Cardiac muscle cell (in vitro differentiated cells and primary cell): ENCODE data around the gene SLIT3. TPM values are rescaled to one million over a fixed set of nuclear protein-coding genes. Genes with fewer than 3 reads are reported as not detected.

Experiments used
- DNase-seq, 2 donors: peaks; one replicate each; pipeline versions ENCODE4 v3.0.0 to v3.0.0-alpha.2; 2010 to 2017; ENCODE audit warnings: low read depth in 1 of 2, low spot score in 1 of 2
- H3K27ac ChIP-seq: fragments of 200-600 bp; sonication (generic); 2 replicates; pipeline ENCODE4 v1.5.1; 2016
- H3K27me3 ChIP-seq: fragments of 200-600 bp; sonication (generic); 2 replicates; pipeline ENCODE4 v1.6.0; 2016; ENCODE audit warnings: control low read depth
- H3K36me3 ChIP-seq: fragments of 200-600 bp; sonication (generic); 2 replicates; pipeline ENCODE4 v1.5.1; 2016; ENCODE audit warnings: control low read depth
- H3K4me1 ChIP-seq: fragments of 200-600 bp; sonication (generic); 2 replicates; pipeline ENCODE4 v1.8.1; 2017; ENCODE audit warnings: low read depth, mild to moderate bottlenecking, mixed run types
- H3K4me3 ChIP-seq: fragments of 200-600 bp; sonication (generic); 2 replicates; pipeline ENCODE4 v1.5.1; 2016; ENCODE audit warnings: mild to moderate bottlenecking
- H3K9me3 ChIP-seq: fragments of 200-600 bp; sonication (generic); 2 replicates; pipeline ENCODE4 v1.5.1; 2017; ENCODE audit warnings: low read depth, mild to moderate bottlenecking, control low read depth
- CTCF ChIP-seq: IDR thresholded peaks from 2 replicates; pipeline ENCODE4 v1.5.1; 2012; ENCODE audit warnings: low read depth, mild to moderate bottlenecking, low read length
- polyA plus RNA-seq: library from polyadenylated mRNA; unstranded; fragments of >200 nt; fragmentation: Nextera tagmentation; extraction: Ambion mirVana; gene quantifications from 2 replicates; pipeline ENCODE4 v1.2.1, GENCODE V29; 2016
- total RNA-seq: library from RNA; depleted of rRNA; stranded (reverse); fragments of >200 nt; gene quantifications from 2 replicates; pipeline ENCODE4 v1.2.3, GENCODE V29; 2016

The SLIT3 gene
- total and polyA plus RNA-seq, 2 experiments from 2014 or later, result 50.7 to 111 TPM

GRCh38 chr5:168992687-168993086, 308.3 kb downstream of the SLIT3 start:
- Histone ChIP-seq H3K4me1 (no peaks in the 10 kb centered on the region), H3K4me3 (no peak overlapping the region), H3K9me3 (no peaks in the 10 kb centered on the region)

GRCh38 chr5:168992016-168992415, 308.9 kb downstream of the SLIT3 start:
- no peaks in the 10 kb centered on the region for H3K9me3 ChIP-seq
- TF ChIP-seq CTCF, result no peak
- H3K27ac ChIP-seq, result no peak overlapping the region
- no peaks in the 10 kb centered on the region for H3K27me3 ChIP-seq
- H3K4me3 ChIP-seq, result no peak overlapping the region
- no peaks in the 10 kb centered on the region for H3K36me3 ChIP-seq
- peaks cover 4% of the 10 kb centered on the region for H3K4me1 ChIP-seq
- DNase-seq, result no peak

More at GRCh38 chr5:168992687-168993086, 308.3 kb downstream of the SLIT3 start:
- peak in 1 of 2 donors; percentile 62 for DNase-seq
- H3K36me3 ChIP-seq, result no peaks in the 10 kb centered on the region
- peak; percentile 21 for TF ChIP-seq CTCF
- H3K27ac ChIP-seq, result no peak overlapping the region
- no peaks in the 10 kb centered on the region for H3K27me3 ChIP-seq

- H3K4me1 ChIP-seq, result peaks cover 4% of the 10 kb centered on the region
- no peaks in the 10 kb centered on the region for H3K27me3 ChIP-seq
- no peak for TF ChIP-seq CTCF
- H3K4me3 ChIP-seq, result no peak overlapping the region
- no peaks in the 10 kb centered on the region for H3K36me3 ChIP-seq
- H3K27ac ChIP-seq, result no peak overlapping the region
- H3K9me3 ChIP-seq, result no peaks in the 10 kb centered on the region
- no peak for DNase-seq
Observed at GRCh38 chr5:168991311-168991710, 309.6 kb downstream of the SLIT3 start.

GRCh38 chr5:168990679-168991078, 310.3 kb downstream of the SLIT3 start:
- Histone ChIP-seq H3K27me3 (no peaks in the 10 kb centered on the region), H3K27ac (no peak overlapping the region), H3K9me3 (no peaks in the 10 kb centered on the region), H3K4me1 (peaks cover 4% of the 10 kb centered on the region), H3K36me3 (no peaks in the 10 kb centered on the region), H3K4me3 (no peak overlapping the region)
- TF ChIP-seq CTCF, result no peak
- DNase-seq, result no peak

GRCh38 chr5:168989731-168990505, 311.0 kb downstream of the SLIT3 start:
- no peak overlapping the region for H3K4me3 ChIP-seq
- no peaks in the 10 kb centered on the region for H3K27me3 ChIP-seq
- peaks cover 4% of the 10 kb centered on the region for H3K4me1 ChIP-seq
- H3K27ac ChIP-seq, result no peak overlapping the region
- no peak for TF ChIP-seq CTCF
- H3K36me3 ChIP-seq, result no peaks in the 10 kb centered on the region
- no peak for DNase-seq
- H3K9me3 ChIP-seq, result no peaks in the 10 kb centered on the region
